Nephron progenitor cell (in vitro differentiated cells): Measurements from ENCODE around the gene RFLNA.
A peak's percentile ranks its signal among the peaks of the same experiment; 100 is the strongest.
"Not testable (repeated sequence)": the region's sequence is repeated elsewhere in the genome, so short reads cannot be mapped to it uniquely, and the experiment has no call there.

Source experiments
- DNase-seq: peaks from one replicate; pipeline ENCODE4 v3.0.0; 2021
- H3K27ac Mint-ChIP-seq: 2 replicates; pipeline ENCODE4 v1.8.0; 2021; ENCODE audit warnings: mild to moderate bottlenecking, moderate library complexity, mixed read lengths
- H3K27me3 Mint-ChIP-seq: 2 replicates; pipeline ENCODE4 v1.8.0; 2021; ENCODE audit warnings: mild to moderate bottlenecking, low read depth, mixed read lengths; ENCODE audit not compliant: poor library complexity
- H3K36me3 Mint-ChIP-seq: 2 replicates; pipeline ENCODE4 v1.8.0; 2021; ENCODE audit warnings: low read depth, mixed read lengths
- H3K4me1 Mint-ChIP-seq: 2 replicates; pipeline ENCODE4 v1.8.0; 2021; ENCODE audit warnings: mixed read lengths
- H3K4me3 Mint-ChIP-seq: 2 replicates; pipeline ENCODE4 v1.8.0; 2021; ENCODE audit warnings: mild to moderate bottlenecking, moderate library complexity, mixed read lengths
- H3K9me3 Mint-ChIP-seq: 2 replicates; pipeline ENCODE4 v1.8.0; 2021; ENCODE audit warnings: mild to moderate bottlenecking, moderate library complexity, mixed read lengths
- TF ChIP-seq, protein P1 (sequence below): fragments of 200-600 bp; sonication (generic); IDR thresholded peaks from 2 replicates; pipeline ENCODE4 v1.5.0; 2021; ENCODE audit warnings: antibody characterized with exemption

Gene RFLNA

DNA sequence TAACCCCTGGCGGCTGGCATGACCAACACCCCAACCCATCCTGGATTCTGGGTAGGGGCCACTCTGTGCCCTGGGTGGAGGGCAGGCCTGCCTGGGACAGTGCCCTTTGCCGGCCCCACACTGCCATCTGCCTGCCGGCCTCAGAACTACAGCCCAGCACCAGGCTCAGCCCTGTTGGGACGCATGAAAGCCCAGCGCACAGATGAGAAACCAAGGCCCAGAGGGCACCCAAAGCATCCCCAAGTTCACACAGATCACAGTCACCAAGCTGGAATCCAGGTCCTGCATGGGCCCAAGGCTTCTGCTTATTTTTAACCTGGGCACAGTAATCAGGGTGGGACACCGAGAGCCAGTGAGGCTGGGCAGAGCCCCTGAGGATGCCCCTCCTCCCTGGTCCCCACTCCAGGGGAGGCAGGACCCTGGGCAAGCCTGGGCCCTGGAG is 26.2 kb downstream of the RFLNA start:
- no peak overlapping the region for H3K4me3 Mint-ChIP-seq
- H3K4me1 Mint-ChIP-seq, result peaks cover 24% of the 10 kb centered on the region
- H3K36me3 Mint-ChIP-seq, result peaks cover 22% of the 10 kb centered on the region
- TF ChIP-seq, protein P1, sequence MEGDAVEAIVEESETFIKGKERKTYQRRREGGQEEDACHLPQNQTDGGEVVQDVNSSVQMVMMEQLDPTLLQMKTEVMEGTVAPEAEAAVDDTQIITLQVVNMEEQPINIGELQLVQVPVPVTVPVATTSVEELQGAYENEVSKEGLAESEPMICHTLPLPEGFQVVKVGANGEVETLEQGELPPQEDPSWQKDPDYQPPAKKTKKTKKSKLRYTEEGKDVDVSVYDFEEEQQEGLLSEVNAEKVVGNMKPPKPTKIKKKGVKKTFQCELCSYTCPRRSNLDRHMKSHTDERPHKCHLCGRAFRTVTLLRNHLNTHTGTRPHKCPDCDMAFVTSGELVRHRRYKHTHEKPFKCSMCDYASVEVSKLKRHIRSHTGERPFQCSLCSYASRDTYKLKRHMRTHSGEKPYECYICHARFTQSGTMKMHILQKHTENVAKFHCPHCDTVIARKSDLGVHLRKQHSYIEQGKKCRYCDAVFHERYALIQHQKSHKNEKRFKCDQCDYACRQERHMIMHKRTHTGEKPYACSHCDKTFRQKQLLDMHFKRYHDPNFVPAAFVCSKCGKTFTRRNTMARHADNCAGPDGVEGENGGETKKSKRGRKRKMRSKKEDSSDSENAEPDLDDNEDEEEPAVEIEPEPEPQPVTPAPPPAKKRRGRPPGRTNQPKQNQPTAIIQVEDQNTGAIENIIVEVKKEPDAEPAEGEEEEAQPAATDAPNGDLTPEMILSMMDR, result peak; percentile 91
- H3K9me3 Mint-ChIP-seq, result peaks cover 26% of the 10 kb centered on the region
- H3K27ac Mint-ChIP-seq, result no peak overlapping the region
- peaks cover 33% of the 10 kb centered on the region for H3K27me3 Mint-ChIP-seq
- peak; percentile 82 for DNase-seq

DNA sequence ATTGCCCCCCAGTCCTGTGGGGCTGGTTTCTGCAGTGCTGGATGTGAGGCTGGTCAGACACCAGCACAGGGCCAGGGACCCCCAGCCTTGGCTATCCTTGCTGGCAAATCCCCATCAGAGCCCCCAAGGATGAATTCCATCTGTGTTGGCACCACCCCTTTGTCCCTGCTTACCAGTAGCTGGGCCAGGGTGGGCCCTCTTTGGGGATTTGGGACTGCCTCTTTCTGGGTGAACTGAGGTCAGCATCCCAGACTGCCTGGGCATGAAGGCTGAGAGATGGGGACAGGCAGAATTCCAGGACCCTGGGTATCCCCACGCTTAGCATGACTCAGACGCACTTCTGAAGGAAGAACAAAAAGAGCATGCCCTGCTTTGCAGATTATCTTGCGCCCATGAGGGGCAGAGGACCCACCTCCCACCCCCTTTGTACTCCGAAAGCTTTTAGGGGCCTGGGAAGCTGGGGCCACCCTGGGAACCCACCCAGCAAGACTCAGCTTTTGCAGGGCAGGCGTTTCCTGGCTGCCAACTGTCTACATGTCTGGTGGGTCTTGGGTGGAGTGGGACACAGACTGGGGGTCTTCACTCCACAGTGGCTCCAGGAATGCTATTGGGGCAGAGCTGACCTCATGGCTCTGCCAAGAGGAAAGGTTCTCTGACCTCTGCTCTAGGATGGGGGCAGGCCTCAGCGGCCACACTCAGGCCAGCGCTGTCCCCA is 26.8 kb downstream of the RFLNA start:
- H3K9me3 Mint-ChIP-seq, result peaks cover 26% of the 10 kb centered on the region
- no peak for DNase-seq
- H3K27me3 Mint-ChIP-seq, result peaks cover 31% of the 10 kb centered on the region
- TF ChIP-seq, protein P1, result no peak
- no peak overlapping the region for H3K27ac Mint-ChIP-seq
- H3K36me3 Mint-ChIP-seq, result peaks cover 22% of the 10 kb centered on the region
- no peak overlapping the region for H3K4me3 Mint-ChIP-seq
- H3K4me1 Mint-ChIP-seq, result peaks cover 24% of the 10 kb centered on the region

DNA sequence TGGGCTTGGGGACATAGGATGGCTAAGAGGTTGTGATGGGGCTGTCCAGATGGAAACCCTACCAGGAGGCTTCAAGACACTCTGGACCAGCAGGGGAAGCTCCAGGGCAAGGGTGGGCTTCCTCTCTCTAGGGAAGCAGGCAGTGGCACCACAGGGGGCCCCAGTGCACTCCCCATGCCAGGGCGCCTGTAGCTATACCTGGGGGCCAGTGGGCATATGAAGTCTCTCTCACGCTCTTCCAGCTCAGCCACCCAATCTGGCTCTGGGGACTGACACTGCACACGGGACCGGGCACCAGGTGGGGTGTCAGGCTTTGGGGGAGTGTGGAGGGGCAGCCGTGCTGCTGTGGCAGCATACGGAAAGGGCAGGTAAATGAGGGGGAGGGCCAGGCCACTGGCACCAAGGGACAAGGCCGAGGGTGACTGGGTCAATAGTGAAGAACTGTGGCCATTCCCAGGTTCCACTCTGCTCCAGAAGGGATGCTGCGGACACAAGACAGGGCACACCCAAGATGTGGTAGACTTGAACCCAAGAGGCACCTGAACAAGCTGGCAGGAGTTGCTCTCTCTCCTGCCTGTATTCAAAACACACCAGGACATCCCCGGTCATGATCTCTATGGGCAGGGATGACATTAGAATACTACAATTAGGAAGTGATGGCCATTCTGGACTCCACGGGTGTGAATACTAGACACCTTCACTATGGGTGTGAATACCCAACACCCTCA is 27.5 kb downstream of the RFLNA start:
- Mint-ChIP-seq H3K9me3 (peaks cover 26% of the 10 kb centered on the region), H3K27me3 (peaks cover 25% of the 10 kb centered on the region), H3K36me3 (peaks cover 22% of the 10 kb centered on the region), H3K27ac (no peak overlapping the region), H3K4me1 (peaks cover 26% of the 10 kb centered on the region), H3K4me3 (no peak overlapping the region)
- TF ChIP-seq, protein P1, result no peak
- no peak for DNase-seq

GRCh38 chr12:124322999-124323328 is 28.1 kb downstream of the RFLNA start:
- DNase-seq, H3K4me3 Mint-ChIP-seq, H3K27ac Mint-ChIP-seq: not testable (repeated sequence)
- peaks cover 26% of the 10 kb centered on the region for H3K4me1 Mint-ChIP-seq
- peaks cover 26% of the 10 kb centered on the region for H3K9me3 Mint-ChIP-seq
- H3K36me3 Mint-ChIP-seq, result peaks cover 22% of the 10 kb centered on the region
- H3K27me3 Mint-ChIP-seq, result peaks cover 20% of the 10 kb centered on the region

DNA sequence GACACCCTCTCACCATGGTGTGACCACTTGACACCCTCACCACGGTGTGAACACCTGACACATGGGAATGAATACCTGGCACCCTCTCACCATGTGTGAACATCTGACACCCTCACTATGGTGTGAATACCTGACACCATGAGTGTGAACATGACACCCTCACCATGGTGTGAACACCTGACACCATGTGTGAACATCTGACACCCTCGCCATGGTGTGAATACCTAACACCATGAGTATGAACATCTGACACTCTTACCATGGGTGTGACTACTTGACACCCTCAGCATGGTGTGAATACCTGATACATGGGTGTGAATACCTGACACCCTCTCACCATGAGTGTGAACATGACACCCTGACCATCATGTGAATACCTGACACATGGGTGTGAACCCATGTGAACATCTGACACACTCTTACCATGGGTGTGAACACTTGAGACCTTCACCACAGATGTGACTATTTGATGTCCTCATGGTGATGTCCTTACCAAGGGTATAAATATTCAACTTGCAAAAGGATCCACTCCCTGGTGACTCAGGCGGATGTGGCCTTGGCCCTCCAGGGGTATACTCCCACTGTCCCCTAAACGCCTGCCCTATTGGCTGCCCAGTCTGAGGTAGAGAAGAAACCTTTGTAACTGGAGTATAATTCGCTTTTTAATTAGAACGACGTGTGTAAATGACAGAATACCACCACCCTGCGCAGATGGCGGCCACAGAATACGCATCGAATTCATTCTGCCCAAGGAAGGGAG is 29.1 kb downstream of the RFLNA start:
- TF ChIP-seq, protein P1, result no peak
- no peak overlapping the region for H3K4me3 Mint-ChIP-seq
- peaks cover 11% of the 10 kb centered on the region for H3K27me3 Mint-ChIP-seq
- no peak for DNase-seq
- peak overlapping the region; percentile 32 for H3K27ac Mint-ChIP-seq
- peaks cover 22% of the 10 kb centered on the region for H3K36me3 Mint-ChIP-seq
- peaks cover 26% of the 10 kb centered on the region for H3K4me1 Mint-ChIP-seq
- H3K9me3 Mint-ChIP-seq, result peaks cover 26% of the 10 kb centered on the region
